Subcutaneous adipose tissue (tissue), 4 donors: ENCODE data around the gene PXK. TPM values are rescaled to one million over a fixed set of nuclear protein-coding genes. Genes with fewer than 3 reads are reported as not detected.

Source experiments
- CTCF ChIP-seq: fragments of 450-650 bp; IDR thresholded peaks from one replicate; pipeline ENCODE4 v1.5.1; 2016; ENCODE audit warnings: low read depth, mild to moderate bottlenecking, control low read depth, antibody characterized with exemption, moderate library complexity
- total RNA-seq, 4 donors: library from RNA; depleted of rRNA; stranded (reverse); fragments of >200 nt; gene quantifications; one replicate each; pipeline ENCODE4 v1.1.0, GENCODE V29; 2016

PXK gene
- total RNA-seq, 4 donors from 2014 or later: 27.1 to 53.6 (median 30.7) TPM

- no peak for TF ChIP-seq CTCF
These were observed 36.3 kb downstream of the PXK start for GRCh38 chr3:58369038-58369437.

GRCh38 chr3:58369876-58370275 is 37.2 kb downstream of the PXK start:
- no peak for TF ChIP-seq CTCF

DNA sequence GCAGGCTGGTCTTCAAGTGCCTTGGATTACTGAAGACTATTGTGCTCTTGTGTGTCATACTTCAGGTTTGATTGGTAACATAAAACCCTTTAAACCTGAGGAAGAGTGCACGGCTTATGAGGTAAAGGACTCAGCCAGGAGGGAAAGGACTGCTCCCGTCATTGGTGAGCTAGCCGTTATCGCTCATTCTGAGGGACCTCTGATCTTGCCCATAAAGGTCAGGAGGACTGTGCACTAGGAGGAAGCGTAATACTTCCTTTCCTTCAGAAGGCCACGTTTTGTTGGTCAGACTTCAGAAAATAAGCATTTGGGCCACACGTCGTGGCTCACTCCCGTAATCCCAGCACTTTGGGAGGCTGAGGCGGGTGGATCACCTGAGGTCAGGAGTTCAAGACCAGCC is 37.7 kb downstream of the PXK start:
- TF ChIP-seq CTCF: no peak

DNA sequence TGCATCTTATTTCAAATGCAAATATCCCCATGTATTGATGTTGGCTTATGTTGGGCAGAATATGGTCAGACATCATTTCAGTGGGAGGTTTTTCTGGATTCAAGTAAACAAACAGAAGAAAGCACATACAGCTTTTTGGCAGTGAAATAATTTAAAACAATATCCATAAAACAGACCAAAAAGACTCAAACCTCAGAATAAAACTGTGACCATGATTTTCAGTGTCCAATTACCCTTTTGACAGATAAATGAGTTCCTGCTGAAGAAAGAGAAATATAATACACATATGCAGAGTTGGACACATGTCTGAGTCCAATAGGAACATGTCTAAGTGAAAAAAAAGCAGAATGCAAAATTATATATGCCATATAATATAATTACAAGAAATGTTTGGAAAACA is 39.1 kb downstream of the PXK start:
- TF ChIP-seq CTCF: no peak

DNA sequence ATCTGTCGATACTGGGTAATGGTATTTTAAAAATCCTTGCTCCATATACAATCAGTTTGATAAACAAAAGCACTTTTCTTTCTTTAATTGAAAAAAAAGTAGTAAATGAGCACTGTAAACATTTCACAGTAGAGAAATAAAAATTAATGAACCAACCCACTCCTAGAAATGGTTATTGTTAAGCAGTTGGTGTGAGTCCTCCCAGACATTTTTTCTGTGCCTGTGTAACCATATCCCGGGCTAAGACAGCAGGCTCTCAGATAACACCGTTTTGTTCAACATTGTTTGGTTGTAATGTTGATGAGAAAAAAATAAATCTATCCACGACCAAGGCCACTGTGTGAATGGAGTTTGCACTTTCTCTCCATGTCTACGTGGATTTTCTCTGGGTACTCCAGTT is 42.6 kb downstream of the PXK start:
- no peak for TF ChIP-seq CTCF

DNA sequence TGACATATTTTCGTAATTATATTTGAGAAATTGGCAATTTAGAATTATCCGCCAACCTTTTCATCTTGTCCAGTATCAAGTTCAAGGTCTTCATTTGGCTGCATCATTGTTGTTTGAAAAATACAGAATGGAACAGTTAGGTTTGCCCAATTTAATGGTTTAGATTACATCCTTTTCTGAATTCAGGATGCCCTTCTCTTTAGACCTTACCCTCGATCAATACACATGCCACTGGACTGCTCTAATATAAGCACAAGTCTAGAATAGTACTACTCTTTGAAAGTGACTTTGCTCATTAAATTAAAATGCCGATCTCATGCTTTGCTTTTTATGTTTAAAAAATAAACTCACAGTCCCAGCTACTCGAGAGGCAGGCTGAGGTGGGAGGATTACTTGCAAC is 44.5 kb downstream of the PXK start:
- TF ChIP-seq CTCF: no peak

DNA sequence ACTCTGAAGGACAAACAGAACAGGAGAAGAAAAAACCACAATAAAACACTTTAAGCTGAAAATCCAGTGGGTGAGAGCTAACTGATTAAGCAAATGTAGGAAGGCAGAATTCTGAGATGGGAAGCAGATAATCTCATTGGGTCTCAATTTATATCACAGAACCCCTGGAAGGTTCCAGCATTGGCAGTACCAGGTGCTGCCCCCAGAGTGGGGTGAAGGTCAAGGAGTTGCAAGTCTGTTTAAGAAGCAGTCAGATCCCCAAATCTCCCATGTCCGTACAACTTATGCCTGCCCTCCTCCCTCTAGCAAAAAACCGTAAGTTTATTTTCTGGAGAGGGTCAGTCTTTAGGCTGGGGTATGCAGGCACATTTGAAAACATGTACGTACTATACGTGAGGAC is 45.1 kb downstream of the PXK start:
- TF ChIP-seq CTCF: no peak
